ENCODE data around the gene VTI1A.

VTI1A gene

DNA sequence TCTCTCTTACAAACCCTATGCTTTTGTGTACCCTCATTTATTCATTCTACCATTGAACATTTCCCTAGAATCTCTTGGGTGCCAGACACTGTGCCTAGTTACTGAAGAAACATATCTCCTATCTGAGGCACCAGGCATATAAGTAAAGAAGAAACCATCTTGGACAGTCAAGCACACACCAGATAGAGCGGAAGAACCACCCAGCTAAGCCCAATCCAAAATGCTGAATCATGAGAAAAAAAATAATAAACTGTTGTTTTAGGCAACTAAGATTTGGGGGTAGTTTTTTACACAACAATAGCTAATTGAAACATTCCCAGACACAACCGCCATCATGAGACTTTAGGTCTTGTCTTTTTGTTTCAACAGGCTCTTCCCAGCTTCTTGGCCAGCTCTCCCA, 400.8 kb downstream of the VTI1A start:
- Histone ChIP-seq H3K27me3 (ENCODE audit: insufficient read depth, low read length, poor library complexity, severe bottlenecking) (no peaks in the 10 kb centered on the region), H3F3A (ENCODE audit: low read depth) (no peaks in the 10 kb centered on the region), H3K9me3 (ENCODE audit: insufficient read depth, low read depth, low read length) (no peaks in the 10 kb centered on the region), H3K9ac (ENCODE audit: low read depth, low read length, poor library complexity, severe bottlenecking) (no peak overlapping the region), H3K79me2 (ENCODE audit: insufficient read depth, low read length) (no peaks in the 10 kb centered on the region), H3K4me1 (ENCODE audit: insufficient read depth, low read length, poor library complexity, severe bottlenecking) (peaks cover 7% of the 10 kb centered on the region), H4K20me1 (ENCODE audit: insufficient read depth, low read length, poor library complexity, severe bottlenecking) (no peaks in the 10 kb centered on the region), H3K4me3 (ENCODE audit: low read length, poor library complexity, severe bottlenecking) (no peak overlapping the region), H2AFZ (ENCODE audit: low read length) (no peak overlapping the region), H3K36me3 (ENCODE audit: insufficient read depth, low read length) (no peaks in the 10 kb centered on the region), H3K4me2 (ENCODE audit: low read depth, low read length, poor library complexity, severe bottlenecking) (no peak overlapping the region), H3K9me2 (replicated peaks; ENCODE audit: low read depth, low read length) (no peaks in the 10 kb centered on the region)
- no peak for TF ChIP-seq EZH2phosphoT487 (IDR thresholded peaks at IDR 0.05; ENCODE audit: borderline replicate concordance)
- TF ChIP-seq, protein P1, sequence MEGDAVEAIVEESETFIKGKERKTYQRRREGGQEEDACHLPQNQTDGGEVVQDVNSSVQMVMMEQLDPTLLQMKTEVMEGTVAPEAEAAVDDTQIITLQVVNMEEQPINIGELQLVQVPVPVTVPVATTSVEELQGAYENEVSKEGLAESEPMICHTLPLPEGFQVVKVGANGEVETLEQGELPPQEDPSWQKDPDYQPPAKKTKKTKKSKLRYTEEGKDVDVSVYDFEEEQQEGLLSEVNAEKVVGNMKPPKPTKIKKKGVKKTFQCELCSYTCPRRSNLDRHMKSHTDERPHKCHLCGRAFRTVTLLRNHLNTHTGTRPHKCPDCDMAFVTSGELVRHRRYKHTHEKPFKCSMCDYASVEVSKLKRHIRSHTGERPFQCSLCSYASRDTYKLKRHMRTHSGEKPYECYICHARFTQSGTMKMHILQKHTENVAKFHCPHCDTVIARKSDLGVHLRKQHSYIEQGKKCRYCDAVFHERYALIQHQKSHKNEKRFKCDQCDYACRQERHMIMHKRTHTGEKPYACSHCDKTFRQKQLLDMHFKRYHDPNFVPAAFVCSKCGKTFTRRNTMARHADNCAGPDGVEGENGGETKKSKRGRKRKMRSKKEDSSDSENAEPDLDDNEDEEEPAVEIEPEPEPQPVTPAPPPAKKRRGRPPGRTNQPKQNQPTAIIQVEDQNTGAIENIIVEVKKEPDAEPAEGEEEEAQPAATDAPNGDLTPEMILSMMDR (conservative IDR thresholded peaks at IDR 0.05; ENCODE audit: low read length): no peak

DNA sequence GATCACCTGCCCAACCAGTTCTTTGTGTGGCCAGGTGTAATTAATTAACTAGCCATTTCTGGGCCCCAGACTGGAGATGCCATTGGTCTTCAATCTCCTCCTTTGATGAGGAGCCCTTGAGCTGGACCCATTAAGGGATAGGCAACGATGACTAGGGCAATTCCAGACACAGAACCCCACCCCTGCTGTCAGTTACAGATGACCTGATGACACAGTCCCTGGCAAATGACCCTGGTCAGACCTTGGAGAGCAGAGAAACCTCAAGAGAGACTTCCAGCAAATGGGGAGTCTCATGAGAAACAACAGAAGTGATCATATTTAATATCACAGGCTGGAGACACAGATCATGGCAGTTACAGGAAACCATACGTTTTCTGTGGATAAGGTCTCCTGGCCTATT, 401.2 kb downstream of the VTI1A start:
- Histone ChIP-seq H4K20me1 (ENCODE audit: insufficient read depth, low read length, poor library complexity, severe bottlenecking) (no peaks in the 10 kb centered on the region), H3K9ac (ENCODE audit: low read depth, low read length, poor library complexity, severe bottlenecking) (no peak overlapping the region), H3K79me2 (ENCODE audit: insufficient read depth, low read length) (no peaks in the 10 kb centered on the region), H3K27me3 (ENCODE audit: insufficient read depth, low read length, poor library complexity, severe bottlenecking) (no peaks in the 10 kb centered on the region), H3K9me3 (ENCODE audit: insufficient read depth, low read depth, low read length) (no peaks in the 10 kb centered on the region), H3K4me1 (ENCODE audit: insufficient read depth, low read length, poor library complexity, severe bottlenecking) (peaks cover 6% of the 10 kb centered on the region), H3K4me2 (ENCODE audit: low read depth, low read length, poor library complexity, severe bottlenecking) (no peak overlapping the region), H2AFZ (ENCODE audit: low read length) (no peak overlapping the region), H3K9me2 (replicated peaks; ENCODE audit: low read depth, low read length) (no peaks in the 10 kb centered on the region), H3K4me3 (ENCODE audit: low read length, poor library complexity, severe bottlenecking) (no peak overlapping the region), H3F3A (ENCODE audit: low read depth) (no peaks in the 10 kb centered on the region), H3K36me3 (ENCODE audit: insufficient read depth, low read length) (no peaks in the 10 kb centered on the region)
- TF ChIP-seq, protein P1 (conservative IDR thresholded peaks at IDR 0.05; ENCODE audit: low read length): no peak
- no peak for TF ChIP-seq EZH2phosphoT487 (IDR thresholded peaks at IDR 0.05; ENCODE audit: borderline replicate concordance)

DNA sequence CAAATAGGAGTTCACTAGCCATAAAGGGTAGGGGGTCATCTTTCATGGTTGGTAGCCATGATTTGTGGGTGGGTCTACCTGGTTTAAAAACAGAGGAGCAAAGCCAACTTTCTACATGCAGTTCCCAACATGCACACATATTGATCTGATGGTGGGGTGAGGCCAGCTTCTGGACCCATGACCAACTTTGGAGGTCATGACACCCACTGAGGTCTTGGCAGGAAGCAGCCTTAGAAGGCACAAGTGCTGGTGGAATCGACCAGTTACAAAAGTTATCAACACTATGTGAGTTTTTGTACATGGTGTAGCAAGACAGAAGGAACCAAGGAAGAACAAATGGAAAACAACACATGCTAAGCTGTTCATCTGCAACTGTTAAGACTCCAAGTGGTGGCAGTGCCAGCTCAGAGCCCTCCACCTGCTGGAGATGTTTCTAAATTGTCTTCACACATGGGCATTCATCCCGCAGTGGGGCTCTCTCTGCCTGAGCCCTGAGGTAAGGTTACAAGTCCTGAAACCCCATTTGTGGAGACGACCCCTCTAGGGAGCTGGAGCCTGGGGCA, 401.9 kb downstream of the VTI1A start:
- Histone ChIP-seq H4K20me1 (ENCODE audit: insufficient read depth, low read length, poor library complexity, severe bottlenecking) (no peaks in the 10 kb centered on the region), H3F3A (ENCODE audit: low read depth) (no peaks in the 10 kb centered on the region), H3K79me2 (ENCODE audit: insufficient read depth, low read length) (no peaks in the 10 kb centered on the region), H2AFZ (ENCODE audit: low read length) (no peak overlapping the region), H3K27me3 (ENCODE audit: insufficient read depth, low read length, poor library complexity, severe bottlenecking) (no peaks in the 10 kb centered on the region), H3K9ac (ENCODE audit: low read depth, low read length, poor library complexity, severe bottlenecking) (no peak overlapping the region), H3K36me3 (ENCODE audit: insufficient read depth, low read length) (no peaks in the 10 kb centered on the region), H3K9me2 (replicated peaks; ENCODE audit: low read depth, low read length) (no peaks in the 10 kb centered on the region), H3K4me1 (ENCODE audit: insufficient read depth, low read length, poor library complexity, severe bottlenecking) (peaks cover 3% of the 10 kb centered on the region), H3K9me3 (ENCODE audit: insufficient read depth, low read depth, low read length) (no peaks in the 10 kb centered on the region), H3K4me2 (ENCODE audit: low read depth, low read length, poor library complexity, severe bottlenecking) (no peak overlapping the region), H3K4me3 (ENCODE audit: low read length, poor library complexity, severe bottlenecking) (no peak overlapping the region)
- no peak for TF ChIP-seq EZH2phosphoT487 (IDR thresholded peaks at IDR 0.05; ENCODE audit: borderline replicate concordance)
- TF ChIP-seq, protein P1 (conservative IDR thresholded peaks at IDR 0.05; ENCODE audit: low read length): no peak

Measured in Loucy (cell line).